WERI-Rb-1 (cell line): ENCODE results near the gene UBE2O.

Experiments used
- DNase-seq: peaks from one replicate; pipeline ENCODE4 v3.0.0-alpha.2; 2020
- H3K27ac ChIP-seq: fragments of 250-450 bp; sonication (Bioruptor Pico); 2 replicates; pipeline ENCODE4 v1.5.1; 2020; ENCODE audit warnings: mild to moderate bottlenecking, moderate library complexity
- H3K27me3 ChIP-seq: fragments of 250-450 bp; sonication (Bioruptor Pico); 2 replicates; pipeline ENCODE4 v1.5.1; 2021; ENCODE audit warnings: mild to moderate bottlenecking, low read depth, moderate library complexity; ENCODE audit not compliant: insufficient read depth, severe bottlenecking
- H3K36me3 ChIP-seq: fragments of 250-450 bp; sonication (Bioruptor Pico); 2 replicates; pipeline ENCODE4 v1.5.1; 2020; ENCODE audit warnings: mild to moderate bottlenecking, moderate library complexity
- H3K4me3 ChIP-seq: 2 replicates; pipeline ENCODE4 v1.5.1; 2011; ENCODE audit warnings: low read depth, mild to moderate bottlenecking, control low read depth, low read length
- H3K9me3 ChIP-seq: fragments of 250-450 bp; sonication (Bioruptor Pico); 2 replicates; pipeline ENCODE4 v1.5.1; 2021; ENCODE audit warnings: mild to moderate bottlenecking, moderate library complexity; ENCODE audit not compliant: severe bottlenecking
- CTCF ChIP-seq: IDR thresholded peaks from 2 replicates; pipeline ENCODE4 v1.5.1; 2011; ENCODE audit warnings: low read depth, mild to moderate bottlenecking, control low read depth, inconsistent platforms, low read length

The UBE2O gene

GRCh38 chr17:76432004-76432403 is 20.9 kb downstream of the UBE2O start:
- Histone ChIP-seq H3K27me3 (no peaks in the 10 kb centered on the region), H3K27ac (no peak overlapping the region), H3K4me3 (no peak overlapping the region), H3K36me3 (peaks cover 6% of the 10 kb centered on the region), H3K9me3 (no peaks in the 10 kb centered on the region)
- no peak for TF ChIP-seq CTCF
- no peak for DNase-seq

GRCh38 chr17:76431509-76431908 is 21.4 kb downstream of the UBE2O start:
- no peak for TF ChIP-seq CTCF
- Histone ChIP-seq H3K27me3 (no peaks in the 10 kb centered on the region), H3K36me3 (peaks cover 3% of the 10 kb centered on the region; the same call in 1 of the 2 replicates), H3K27ac (no peak overlapping the region), H3K9me3 (no peaks in the 10 kb centered on the region), H3K4me3 (no peak overlapping the region)
- DNase-seq, result no peak

- Histone ChIP-seq H3K9me3 (no peaks in the 10 kb centered on the region), H3K36me3 (peaks cover 3% of the 10 kb centered on the region; the same call in 1 of the 2 replicates), H3K27me3 (no peaks in the 10 kb centered on the region), H3K4me3 (no peak overlapping the region), H3K27ac (no peak overlapping the region)
- no peak for DNase-seq
- TF ChIP-seq CTCF, result no peak
These were observed 24.4 kb downstream of the UBE2O start for GRCh38 chr17:76428511-76428910.

- Histone ChIP-seq H3K4me3 (no peak overlapping the region), H3K27me3 (no peaks in the 10 kb centered on the region), H3K27ac (no peak overlapping the region), H3K9me3 (no peaks in the 10 kb centered on the region), H3K36me3 (peaks cover 9% of the 10 kb centered on the region)
- no peak for DNase-seq
- no peak for TF ChIP-seq CTCF
These were observed 25.3 kb downstream of the UBE2O start for GRCh38 chr17:76427501-76428231.

GRCh38 chr17:76426853-76427252 is 26.1 kb downstream of the UBE2O start:
- no peaks in the 10 kb centered on the region for H3K9me3 ChIP-seq
- H3K4me3 ChIP-seq, result no peak overlapping the region
- H3K27ac ChIP-seq, result no peak overlapping the region
- peaks cover 14% of the 10 kb centered on the region for H3K36me3 ChIP-seq
- H3K27me3 ChIP-seq, result no peaks in the 10 kb centered on the region
- TF ChIP-seq CTCF, result no peak
- DNase-seq, result no peak

- no peak for DNase-seq
- no peak for TF ChIP-seq CTCF
- H3K27ac ChIP-seq, result no peak overlapping the region
- no peaks in the 10 kb centered on the region for H3K9me3 ChIP-seq
- H3K36me3 ChIP-seq, result peaks cover 12% of the 10 kb centered on the region
- H3K27me3 ChIP-seq, result no peaks in the 10 kb centered on the region
- H3K4me3 ChIP-seq, result no peak overlapping the region
These were observed 30.1 kb downstream of the UBE2O start for GRCh38 chr17:76422860-76423259.
